B cell (primary cell): ENCODE data around the gene GRK1. TPM values are rescaled to one million over a fixed set of nuclear protein-coding genes. Genes with fewer than 3 reads are reported as not detected.

ENCODE experiments used
- ATAC-seq: fragments of 200-7000 bp; cut with Tn5 transposase; one replicate; pipeline ENCODE4 v1.10.0; 2021; ENCODE audit warnings: low read depth, mild to moderate bottlenecking, moderate number of reproducible peaks, moderate library complexity
- CTCF ChIA-PET: fragments of 350-600 bp; sonication (Branson Sonifier 250); formaldehyde crosslinking; loops from one replicate; lab custom pipeline; 2021; ENCODE audit warnings: antibody characterized with exemption, inconsistent platforms; lab: Charles Lee
- POLR2A ChIA-PET: fragments of 350-600 bp; sonication (Branson Sonifier 250); formaldehyde crosslinking; loops from one replicate; lab custom pipeline; 2021; ENCODE audit warnings: antibody characterized with exemption; lab: Charles Lee
- DNase-seq: peaks from one replicate; pipeline ENCODE4 v3.0.0; 2013
- H2AFZ ChIP-seq: 2 replicates; pipeline ENCODE4 v1.6.1; 2012; ENCODE audit warnings: mild to moderate bottlenecking, low read depth, low read length; ENCODE audit not compliant: insufficient read depth, poor library complexity, severe bottlenecking
- H3K27ac ChIP-seq, 2 donors: 1 replicate in 1 of 2; 2 replicates in 1 of 2; pipeline ENCODE4 v1.5.1; 2012 to 2013; ENCODE audit warnings: low read length in 2 of 2, mild to moderate bottlenecking in 2 of 2, moderate library complexity in 1 of 2
- H3K27me3 ChIP-seq, 4 experiments: fragments of 200-600 bp in 1 of 4; sonication (generic) in 1 of 4; replicated peaks in 1 of 4; 1 replicate in 2 of 4; 2 replicates in 2 of 4; pipeline versions ENCODE4 v1.6.1 to v1.7.0; 2013 to 2016; ENCODE audit warnings: low read length in 3 of 4, mild to moderate bottlenecking in 2 of 4, mixed read lengths in 1 of 4, moderate library complexity in 1 of 4; ENCODE audit not compliant: insufficient read depth in 4 of 4, control insufficient read depth in 3 of 4; ENCODE audit errors: control extremely low read depth in 1 of 4
- H3K36me3 ChIP-seq, 2 experiments: replicated peaks in 1 of 2; 1 replicate in 1 of 2; 2 replicates in 1 of 2; pipeline versions ENCODE4 v1.6.1 to v1.7.1; 2013; ENCODE audit warnings: low read length in 1 of 2; ENCODE audit not compliant: insufficient read depth in 2 of 2, control insufficient read depth in 1 of 2; ENCODE audit errors: control extremely low read depth in 1 of 2, extremely low read depth in 1 of 2
- H3K4me1 ChIP-seq, 2 donors: fragments of 200-600 bp in 1 of 2; sonication (generic) in 1 of 2; 1 replicate in 1 of 2; 2 replicates in 1 of 2; pipeline versions ENCODE4 v1.5.1 to v1.6.1; 2013 to 2017; ENCODE audit warnings: low read length in 2 of 2; ENCODE audit not compliant: control insufficient read depth in 2 of 2, insufficient read depth in 2 of 2
- H3K4me2 ChIP-seq: replicated peaks from 2 replicates; pipeline ENCODE3; 2012; ENCODE audit warnings: mild to moderate bottlenecking, low read depth, low read length; ENCODE audit not compliant: poor library complexity, severe bottlenecking
- H3K4me3 ChIP-seq, 5 experiments: fragments of 200-600 bp in 1 of 5; sonication (generic) in 1 of 5; 1 replicate in 3 of 5; 2 replicates in 2 of 5; pipeline versions ENCODE4 v1.5.1 to v1.7.0; 2011 to 2016; ENCODE audit warnings: low read length in 4 of 5, mild to moderate bottlenecking in 4 of 5, low read depth in 2 of 5, control low read depth in 1 of 5, moderate library complexity in 1 of 5; ENCODE audit not compliant: insufficient read depth in 1 of 5; ENCODE audit errors: control extremely low read depth in 1 of 5, extremely low read depth in 1 of 5
- H3K79me2 ChIP-seq: fragments of 200-600 bp; sonication (generic); one replicate; pipeline ENCODE4 v1.6.0; 2016; ENCODE audit warnings: low read length; ENCODE audit not compliant: control insufficient read depth, insufficient read depth
- H3K9ac ChIP-seq: fragments of 200-600 bp; sonication (generic); 2 replicates; pipeline ENCODE4 v1.6.1; 2017; ENCODE audit warnings: mild to moderate bottlenecking, low read length, moderate library complexity
- H3K9me3 ChIP-seq, 3 donors: one replicate each; pipeline versions ENCODE4 v1.6.1 to v1.7.1; 2013; ENCODE audit warnings: low read length in 2 of 3; ENCODE audit not compliant: control insufficient read depth in 2 of 3, insufficient read depth in 1 of 3; ENCODE audit errors: control extremely low read depth in 1 of 3
- H4K20me1 ChIP-seq: 2 replicates; pipeline ENCODE4 v1.6.0; 2012; ENCODE audit warnings: mild to moderate bottlenecking, low read length; ENCODE audit not compliant: insufficient read depth, control insufficient read depth, poor library complexity, severe bottlenecking
- H3K27ac Mint-ChIP-seq: one replicate; pipeline ENCODE4 v1.8.0; 2021; ENCODE audit warnings: mixed read lengths
- H3K27me3 Mint-ChIP-seq: one replicate; pipeline ENCODE4 v1.8.0; 2021; ENCODE audit warnings: mixed read lengths
- H3K4me1 Mint-ChIP-seq: one replicate; pipeline ENCODE4 v1.8.0; 2021; ENCODE audit warnings: mixed read lengths
- H3K4me3 Mint-ChIP-seq: one replicate; pipeline ENCODE4 v1.8.0; 2021; ENCODE audit warnings: mixed read lengths
- H3K9me3 Mint-ChIP-seq: one replicate; pipeline ENCODE4 v1.8.0; 2022; ENCODE audit warnings: mixed read lengths; ENCODE audit not compliant: insufficient read depth
- EZH2 ChIP-seq: IDR thresholded peaks from 2 replicates; pipeline ENCODE4 v1.6.1; 2012; ENCODE audit warnings: borderline replicate concordance, low read depth, mild to moderate bottlenecking, moderate library complexity, low read length; ENCODE audit not compliant: insufficient read depth, poor library complexity, severe bottlenecking
- WGBS: methylation state at CpG from one replicate; pipeline ENCODE4 v1.1.5; 2013; ENCODE audit warnings: missing lambda C conversion rate; ENCODE audit not compliant: insufficient coverage; 5-methylcytosine and 5-hydroxymethylcytosine counted together
- intact Hi-C: fragments of 100-400 bp; cut with micrococcal nuclease; formaldehyde crosslinking; loops from one replicate; pipeline ENCODE4 v1.10.0; 2022
- polyA plus RNA-seq: library from polyadenylated mRNA; depleted of rRNA; stranded (reverse); fragments of >200 nt; gene quantifications from 2 replicates; pipeline ENCODE4 v1.2.3, GENCODE V29; 2012
- total RNA-seq, 2 donors: library from RNA; stranded (reverse); fragments of 120-200 nt in 1 of 2; gene quantifications; 1 replicate in 1 of 2; 2 replicates in 1 of 2; pipeline versions ENCODE4 v1.2.3 to v1.2.4, GENCODE V29; 2013 to 2022
- TF ChIP-seq, protein P1 (sequence below): fragments of 200-600 bp; IDR thresholded peaks from one replicate; pipeline ENCODE4 v1.8.0; 2022; ENCODE audit warnings: antibody characterized with exemption, mild to moderate bottlenecking

The GRK1 gene
- total and polyA plus RNA-seq, 2 donors (not counting 1 experiment from before 2014, with no cell fraction given), result not detected

- H3K9me3 Mint-ChIP-seq, result no peaks in the 10 kb centered on the region
- 92% methylated on average over 29 of the region's 29 CpGs for WGBS
- POLR2A ChIA-PET, result no interaction called here
These were observed 912 bp downstream of the GRK1 start for GRCh38 chr13:113667771-113668490.

DNA sequence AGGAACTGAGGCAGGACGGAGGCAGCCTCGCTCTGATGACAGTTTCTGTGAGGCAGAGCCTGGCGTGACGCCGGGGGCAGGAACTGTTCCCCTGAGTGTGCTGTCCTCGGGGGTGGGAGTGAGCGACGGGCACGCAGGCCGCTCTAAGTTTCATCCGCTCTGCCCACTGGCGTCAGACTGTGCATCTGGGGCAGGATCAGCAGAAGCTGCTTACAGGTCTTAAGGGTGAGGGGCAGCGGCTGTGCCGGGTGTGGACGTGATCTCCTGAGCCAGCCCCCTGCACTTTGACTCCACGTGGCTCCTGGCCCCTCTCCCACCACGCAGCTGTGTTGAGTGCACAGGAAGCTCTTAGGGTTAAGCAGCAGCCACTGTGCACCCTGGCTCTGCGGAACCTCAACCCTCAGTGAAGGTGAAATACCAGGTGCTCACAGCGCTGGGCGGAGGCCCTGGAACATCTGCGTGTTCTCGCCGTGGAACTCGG, 1.5 kb downstream of the GRK1 start:
- Histone ChIP-seq H3K4me2 (no peak overlapping the region), H3K27ac (no peak overlapping the region), H3K9me3 (peaks cover 0 to 14% (median 0%) of the 10 kb centered on the region in 3 donors), H2AFZ (no peak overlapping the region), H3K27me3 (peaks cover 0 to 11% (median 0%) of the 10 kb centered on the region in 4 experiments), H3K9ac (no peak overlapping the region), H3K79me2 (no peaks in the 10 kb centered on the region), H3K36me3 (no peaks in the 10 kb centered on the region), H3K4me1 (no peaks in the 10 kb centered on the region), H3K4me3 (no peak overlapping the region), H4K20me1 (no peaks in the 10 kb centered on the region)
- intact Hi-C loops, result no loop called here
- ChIA-PET POLR2A (no interaction called here), CTCF (no interaction called here)
- no peak for ATAC-seq
- Mint-ChIP-seq H3K27ac (no peak overlapping the region), H3K9me3 (no peaks in the 10 kb centered on the region), H3K4me3 (no peak overlapping the region), H3K27me3 (peaks cover 7% of the 10 kb centered on the region), H3K4me1 (no peaks in the 10 kb centered on the region)
- TF ChIP-seq EZH2, result no peak
- TF ChIP-seq, protein P1, sequence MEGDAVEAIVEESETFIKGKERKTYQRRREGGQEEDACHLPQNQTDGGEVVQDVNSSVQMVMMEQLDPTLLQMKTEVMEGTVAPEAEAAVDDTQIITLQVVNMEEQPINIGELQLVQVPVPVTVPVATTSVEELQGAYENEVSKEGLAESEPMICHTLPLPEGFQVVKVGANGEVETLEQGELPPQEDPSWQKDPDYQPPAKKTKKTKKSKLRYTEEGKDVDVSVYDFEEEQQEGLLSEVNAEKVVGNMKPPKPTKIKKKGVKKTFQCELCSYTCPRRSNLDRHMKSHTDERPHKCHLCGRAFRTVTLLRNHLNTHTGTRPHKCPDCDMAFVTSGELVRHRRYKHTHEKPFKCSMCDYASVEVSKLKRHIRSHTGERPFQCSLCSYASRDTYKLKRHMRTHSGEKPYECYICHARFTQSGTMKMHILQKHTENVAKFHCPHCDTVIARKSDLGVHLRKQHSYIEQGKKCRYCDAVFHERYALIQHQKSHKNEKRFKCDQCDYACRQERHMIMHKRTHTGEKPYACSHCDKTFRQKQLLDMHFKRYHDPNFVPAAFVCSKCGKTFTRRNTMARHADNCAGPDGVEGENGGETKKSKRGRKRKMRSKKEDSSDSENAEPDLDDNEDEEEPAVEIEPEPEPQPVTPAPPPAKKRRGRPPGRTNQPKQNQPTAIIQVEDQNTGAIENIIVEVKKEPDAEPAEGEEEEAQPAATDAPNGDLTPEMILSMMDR, result no peak
- WGBS, result 75% methylated on average over 20 of the region's 24 CpGs
- no peak for DNase-seq

More at GRCh38 chr13:113667771-113668490, 912 bp downstream of the GRK1 start:
- Histone ChIP-seq H3K4me1 (no peaks in the 10 kb centered on the region), H4K20me1 (no peaks in the 10 kb centered on the region), H3K27me3 (peaks cover 0 to 11% (median 0%) of the 10 kb centered on the region in 4 experiments), H3K4me3 (no peak overlapping the region), H2AFZ (no peak overlapping the region), H3K79me2 (no peaks in the 10 kb centered on the region), H3K9me3 (peaks cover 0 to 14% (median 0%) of the 10 kb centered on the region in 3 donors), H3K27ac (no peak overlapping the region), H3K36me3 (no peaks in the 10 kb centered on the region), H3K4me2 (no peak overlapping the region), H3K9ac (no peak overlapping the region)
- H3K27me3 Mint-ChIP-seq, result peaks cover 7% of the 10 kb centered on the region
- no peak overlapping the region for H3K27ac Mint-ChIP-seq
- no peak overlapping the region for H3K4me3 Mint-ChIP-seq
- no peaks in the 10 kb centered on the region for H3K4me1 Mint-ChIP-seq
- intact Hi-C loops, result no loop called here
- TF ChIP-seq EZH2, result no peak
- TF ChIP-seq, protein P1, result no peak
- CTCF ChIA-PET, result no interaction called here
- ATAC-seq (no peak), DNase-seq (no peak)
